ENCODE results near the gene TRMT44.
"Not testable (repeated sequence)": the region's sequence is repeated elsewhere in the genome, so short reads cannot be mapped to it uniquely, and the experiment has no call there.

TRMT44 gene

GRCh38 chr4:8406887-8407286 lies 33.7 kb upstream of the TRMT44 start:
- DNase-seq, result peak; percentile 23

DNA sequence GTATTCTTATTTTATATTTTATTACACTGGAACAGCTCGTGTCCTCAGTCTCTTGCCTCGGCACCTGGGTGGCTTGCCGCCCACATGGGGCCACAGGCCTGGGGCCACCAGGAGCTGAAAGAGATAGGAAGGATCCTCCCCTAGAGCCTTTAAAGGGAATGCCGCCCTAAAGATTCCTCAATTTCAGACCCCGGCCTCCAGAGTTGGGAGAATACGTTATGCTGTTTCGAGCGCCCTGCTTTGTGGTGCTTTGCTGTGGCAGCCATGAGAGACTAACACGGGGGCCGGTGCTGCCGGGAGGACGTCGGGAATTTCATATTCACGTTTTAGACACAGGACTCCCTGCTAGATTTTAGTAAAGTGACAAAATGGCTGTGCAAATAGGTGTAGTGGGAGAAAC lies 33.3 kb upstream of the TRMT44 start:
- DNase-seq, result no peak

GRCh38 chr4:8407756-8408155 lies 32.8 kb upstream of the TRMT44 start:
- no peak for DNase-seq

GRCh38 chr4:8409264-8410065 lies 31.1 kb upstream of the TRMT44 start:
- DNase-seq, result peak; percentile 79

DNA sequence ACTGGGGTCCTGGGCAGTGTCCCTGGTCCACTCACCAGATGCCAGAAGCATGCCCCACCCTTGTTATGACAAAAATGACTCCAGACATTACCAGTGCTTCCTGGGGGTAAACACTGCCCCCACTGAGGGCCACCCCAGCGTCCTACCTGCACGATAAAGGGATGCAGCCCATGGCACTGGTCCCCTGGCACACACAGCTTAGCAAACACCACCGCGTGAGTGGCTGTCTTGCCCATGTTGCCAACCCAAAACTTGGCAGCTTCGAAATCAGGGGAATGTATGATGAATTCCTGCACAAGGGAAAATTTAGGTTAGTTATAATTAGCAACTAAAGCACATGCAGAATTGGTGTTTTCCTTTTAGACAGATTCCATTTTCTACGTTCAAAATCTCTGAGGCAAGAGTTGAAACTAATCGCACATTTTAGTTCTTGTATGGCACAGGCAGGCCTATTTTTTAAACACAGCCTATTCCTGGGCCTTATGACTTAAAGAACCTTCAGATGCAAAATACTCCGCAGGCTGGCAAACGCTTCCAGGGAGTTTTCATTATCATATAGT lies 30.4 kb upstream of the TRMT44 start:
- no peak for DNase-seq

GRCh38 chr4:8410641-8411271 lies 29.8 kb upstream of the TRMT44 start:
- DNase-seq, result peak; percentile 14

DNA sequence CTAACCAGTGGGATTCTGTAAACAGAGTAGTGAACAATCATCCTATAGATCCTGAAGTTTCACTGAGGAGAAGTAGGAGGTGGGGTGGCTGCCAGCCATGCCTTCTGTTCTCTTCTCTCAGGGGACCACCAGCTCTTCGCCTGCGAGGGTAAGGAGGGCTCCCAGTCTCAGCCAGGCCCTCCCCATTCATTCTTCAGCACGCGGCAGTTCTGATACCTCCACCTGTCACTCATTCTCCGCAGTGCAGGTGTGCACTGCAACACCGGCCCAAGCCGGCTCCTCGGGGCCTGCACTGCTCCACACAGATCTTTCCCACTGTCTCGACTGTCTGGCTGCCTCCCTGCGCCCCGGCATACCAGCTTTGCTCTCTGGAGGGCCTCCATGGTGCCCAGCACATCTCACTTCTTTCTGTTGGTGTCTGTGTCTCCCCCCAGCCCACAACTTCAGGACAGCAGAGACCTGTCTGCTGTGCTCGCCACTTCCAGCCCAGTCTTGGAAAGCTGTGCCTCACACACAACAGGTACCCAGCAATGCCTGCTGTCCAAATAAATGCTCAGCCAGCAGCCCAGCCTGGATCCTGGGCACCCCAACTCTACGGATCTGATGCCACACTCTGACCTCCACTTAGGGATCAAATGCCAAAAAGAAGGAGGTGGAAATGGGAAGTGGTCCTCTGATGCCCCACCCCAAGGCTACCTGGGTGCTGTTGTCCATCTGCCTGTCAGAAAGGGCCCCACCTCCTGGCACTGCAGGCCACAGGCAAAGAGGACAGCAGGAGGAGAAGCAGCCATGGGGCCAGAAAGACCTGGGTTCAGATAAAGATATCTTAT lies 29.0 kb upstream of the TRMT44 start:
- DNase-seq, result no peak

GRCh38 chr4:8412288-8412687 lies 28.3 kb upstream of the TRMT44 start:
- DNase-seq, result no peak

DNA sequence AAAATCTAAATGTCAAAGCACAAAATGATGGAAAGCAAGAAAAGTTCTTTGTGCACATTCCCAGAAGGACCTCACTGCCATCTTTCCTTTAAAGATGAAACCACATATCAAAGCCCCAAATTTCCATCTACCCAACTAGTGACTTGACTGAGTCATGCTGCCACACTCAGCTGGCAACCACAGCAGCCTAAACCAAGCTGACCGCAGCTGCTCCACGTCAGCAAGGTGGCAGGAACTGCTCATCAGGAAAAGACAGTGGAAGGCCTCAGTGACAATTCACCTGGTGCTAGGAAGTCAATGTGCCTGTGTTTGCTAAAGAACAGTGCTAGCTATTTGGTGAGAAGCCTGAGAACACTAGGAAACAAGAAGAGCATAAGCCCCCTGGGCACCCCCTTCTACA lies 26.2 kb upstream of the TRMT44 start:
- peak; percentile 87 for DNase-seq

DNA sequence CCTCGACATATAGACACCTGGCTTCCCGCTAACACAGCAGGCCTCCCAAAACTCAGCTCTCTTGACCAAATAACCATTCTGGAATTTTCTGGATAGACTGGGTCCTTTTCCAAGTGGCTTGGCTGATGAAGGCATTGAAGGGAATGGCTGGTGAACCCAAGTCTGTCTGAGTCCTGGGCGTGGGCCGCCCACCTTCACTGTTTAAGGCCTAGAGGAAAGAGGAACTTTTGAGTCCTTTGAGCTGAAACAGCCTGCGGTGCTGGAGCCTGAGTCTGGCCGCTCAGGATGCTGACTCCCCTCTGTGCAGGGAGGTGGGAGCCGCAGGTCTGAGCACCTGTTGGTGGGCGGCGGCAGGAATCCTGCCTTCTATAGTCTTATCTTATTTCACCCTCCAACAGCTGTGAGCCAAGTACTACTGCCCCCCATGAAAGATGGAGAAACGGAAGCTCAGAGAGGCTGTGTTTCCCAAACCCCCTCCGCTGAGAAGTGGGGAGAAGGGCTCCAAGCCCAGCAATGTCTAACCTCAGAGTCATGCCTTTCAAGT lies 23.4 kb upstream of the TRMT44 start:
- DNase-seq, result no peak

DNA sequence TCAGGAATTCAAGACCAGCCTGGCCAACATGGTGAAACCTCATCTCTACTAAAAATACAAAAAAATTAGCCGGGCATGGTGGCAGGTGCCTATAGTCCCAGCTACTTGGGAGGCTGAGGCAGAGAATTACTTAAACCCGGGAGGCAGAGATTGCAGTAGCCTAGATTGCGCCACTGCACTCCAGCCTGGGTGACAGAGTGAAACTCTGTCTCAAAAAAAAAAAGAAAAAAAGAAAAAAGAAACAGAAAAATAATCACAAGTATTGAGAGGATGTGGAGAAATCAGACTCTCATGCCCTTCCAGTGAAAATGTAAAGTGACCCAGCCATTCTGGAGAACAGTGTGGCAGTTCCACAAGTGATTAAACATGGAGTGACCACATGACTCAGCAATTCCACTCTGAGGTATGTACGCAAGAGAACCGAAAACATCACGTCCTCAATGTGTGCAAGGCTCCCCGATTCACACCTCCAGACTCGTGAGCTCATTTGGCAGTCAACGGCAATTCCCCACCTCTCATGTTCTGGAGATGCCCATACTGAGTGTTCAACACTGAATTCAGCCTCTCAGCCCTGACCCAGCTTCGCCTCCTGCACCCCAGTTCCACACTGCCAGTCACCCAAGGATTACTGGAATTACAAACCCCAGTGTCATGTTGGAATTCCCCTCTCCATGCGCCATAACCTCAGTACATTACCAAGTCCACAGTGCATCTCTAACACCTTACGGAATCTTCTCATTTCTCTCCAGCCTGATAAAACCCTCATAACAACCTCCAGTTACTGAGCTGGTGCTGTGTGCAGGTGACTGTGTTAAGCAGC lies 21.1 kb upstream of the TRMT44 start:
- peak; percentile 85 for DNase-seq

- not testable (repeated sequence) for DNase-seq
These were observed 20.4 kb upstream of the TRMT44 start for GRCh38 chr4:8420151-8420550.

- DNase-seq, result no peak
These were observed 18.2 kb upstream of the TRMT44 start for GRCh38 chr4:8422327-8422726.

GRCh38 chr4:8422786-8423185 lies 17.8 kb upstream of the TRMT44 start:
- DNase-seq, result no peak

GRCh38 chr4:8427262-8427661 lies 13.3 kb upstream of the TRMT44 start:
- no peak for DNase-seq

- DNase-seq, result peak; percentile 26
These were observed 12.8 kb upstream of the TRMT44 start for GRCh38 chr4:8427761-8428287.

GRCh38 chr4:8428288-8429097 lies 12.1 kb upstream of the TRMT44 start:
- DNase-seq, result peak; percentile 94

DNA sequence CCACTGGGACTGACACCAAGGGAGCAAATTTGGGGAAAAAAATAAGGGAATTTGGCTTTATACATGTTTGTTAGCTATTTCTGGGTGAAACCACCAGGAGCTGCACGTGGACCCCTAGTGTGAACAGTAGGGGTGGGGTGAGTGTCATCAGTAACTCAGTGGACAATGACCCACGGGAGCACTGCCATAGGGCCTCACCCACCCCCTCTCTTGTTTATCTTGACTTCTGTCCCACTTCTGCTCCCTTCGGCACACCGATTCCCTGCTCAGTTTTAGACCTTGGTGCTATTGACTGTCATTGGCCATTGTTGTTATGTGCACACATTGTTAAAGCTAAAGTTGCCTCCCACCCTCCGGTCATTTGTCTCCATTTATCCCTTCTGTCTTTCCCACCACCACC lies 9.0 kb upstream of the TRMT44 start:
- DNase-seq, result no peak

DNA sequence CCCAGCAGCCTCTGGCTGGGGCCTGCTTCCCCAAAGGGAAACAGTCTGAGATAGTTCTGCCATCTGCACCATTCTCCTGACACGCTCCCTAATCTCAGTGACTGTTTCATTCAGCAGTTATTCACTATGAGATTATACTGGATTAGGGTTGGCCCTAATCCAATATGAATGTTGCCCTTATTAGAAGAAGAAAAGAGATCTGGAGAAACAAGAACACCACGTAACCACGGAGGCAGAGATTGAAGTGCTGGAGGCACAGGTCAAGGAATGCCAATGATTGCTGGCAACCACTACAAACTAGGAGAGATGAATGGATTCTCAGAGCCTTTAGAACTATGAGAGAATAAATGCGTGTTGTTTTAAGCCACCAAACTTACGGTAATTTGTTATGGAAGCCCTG lies 7.4 kb upstream of the TRMT44 start:
- DNase-seq, result no peak

GRCh38 chr4:8434251-8435073 lies 6.1 kb upstream of the TRMT44 start:
- DNase-seq, result no peak

All from activated CD4-positive, alpha-beta T cell treated with anti-CD3 and anti-CD28 coated beads, Interleukin-2, Interleukin-6, amounts not matched to agents 100 ng/mL and 50 ng/mL, durations not matched to agents 16 hours and 8 hours (primary cell).